ENCODE measurements around the gene MOGAT1.

The MOGAT1 gene

GRCh38 chr2:222722327-222722946 lies 51.0 kb downstream of the MOGAT1 start:
- no peaks in the 10 kb centered on the region for H4K20me1 ChIP-seq (ENCODE audit: insufficient read depth, low read length)
- H3K4me1 ChIP-seq (ENCODE audit: low read length): peaks cover 20% of the 10 kb centered on the region
- no peaks in the 10 kb centered on the region for H3K36me3 ChIP-seq (replicated peaks; ENCODE audit: low read depth, low read length)
- no peaks in the 10 kb centered on the region for H3K9me3 ChIP-seq (ENCODE audit: insufficient read depth, low read length)
- no peak overlapping the region for H2AFZ ChIP-seq (ENCODE audit: low read depth, low read length)
- no peak overlapping the region for H3K27ac ChIP-seq (ENCODE audit: low read length)
- no peak overlapping the region for H3K4me3 ChIP-seq (ENCODE audit: low read length)
- no peaks in the 10 kb centered on the region for H3K27me3 ChIP-seq (ENCODE audit: low read depth, low read length)
- TF ChIP-seq CTCF (IDR thresholded peaks at IDR 0.05; ENCODE audit: low read depth, low read length): no peak
- no peak for TF ChIP-seq EZH2phosphoT487 (IDR thresholded peaks at IDR 0.05; ENCODE audit: low read depth)
- no peak overlapping the region for H3K9ac ChIP-seq (ENCODE audit: low read length)
- no peak overlapping the region for H3K4me2 ChIP-seq (ENCODE audit: low read length)
- H3K79me2 ChIP-seq (ENCODE audit: low read length): no peaks in the 10 kb centered on the region

GRCh38 chr2:222724208-222724607 lies 52.8 kb downstream of the MOGAT1 start:
- no peak overlapping the region for H3K27ac ChIP-seq (ENCODE audit: low read length)
- peaks cover 18% of the 10 kb centered on the region for H3K4me1 ChIP-seq (ENCODE audit: low read length)
- TF ChIP-seq CTCF (IDR thresholded peaks at IDR 0.05; ENCODE audit: low read depth, low read length) (no peak), EZH2phosphoT487 (IDR thresholded peaks at IDR 0.05; ENCODE audit: low read depth) (no peak)
- no peak overlapping the region for H3K4me3 ChIP-seq (ENCODE audit: low read length)
- H2AFZ ChIP-seq (ENCODE audit: low read depth, low read length): no peak overlapping the region
- H3K36me3 ChIP-seq (replicated peaks; ENCODE audit: low read depth, low read length): no peaks in the 10 kb centered on the region
- no peak overlapping the region for H3K9ac ChIP-seq (ENCODE audit: low read length)
- no peaks in the 10 kb centered on the region for H3K79me2 ChIP-seq (ENCODE audit: low read length)
- H3K4me2 ChIP-seq (ENCODE audit: low read length): no peak overlapping the region
- H4K20me1 ChIP-seq (ENCODE audit: insufficient read depth, low read length): no peaks in the 10 kb centered on the region
- no peaks in the 10 kb centered on the region for H3K9me3 ChIP-seq (ENCODE audit: insufficient read depth, low read length)
- no peaks in the 10 kb centered on the region for H3K27me3 ChIP-seq (ENCODE audit: low read depth, low read length)

- Histone ChIP-seq H3K27ac (ENCODE audit: low read length) (no peak overlapping the region), H3K4me2 (ENCODE audit: low read length) (no peak overlapping the region), H3K79me2 (ENCODE audit: low read length) (no peaks in the 10 kb centered on the region), H4K20me1 (ENCODE audit: insufficient read depth, low read length) (no peaks in the 10 kb centered on the region), H3K9ac (ENCODE audit: low read length) (no peak overlapping the region), H2AFZ (ENCODE audit: low read depth, low read length) (no peak overlapping the region), H3K4me3 (ENCODE audit: low read length) (no peak overlapping the region), H3K36me3 (replicated peaks; ENCODE audit: low read depth, low read length) (no peaks in the 10 kb centered on the region), H3K4me1 (ENCODE audit: low read length) (peaks cover 20% of the 10 kb centered on the region), H3K27me3 (ENCODE audit: low read depth, low read length) (no peaks in the 10 kb centered on the region), H3K9me3 (ENCODE audit: insufficient read depth, low read length) (no peaks in the 10 kb centered on the region)
- no peak for TF ChIP-seq EZH2phosphoT487 (IDR thresholded peaks at IDR 0.05; ENCODE audit: low read depth)
- TF ChIP-seq CTCF (IDR thresholded peaks at IDR 0.05; ENCODE audit: low read depth, low read length): no peak
Observed at GRCh38 chr2:222728621-222729020, 57.2 kb downstream of the MOGAT1 start.

- Histone ChIP-seq H3K4me1 (ENCODE audit: low read length) (peaks cover 35% of the 10 kb centered on the region), H3K27ac (ENCODE audit: low read length) (no peak overlapping the region), H3K79me2 (ENCODE audit: low read length) (no peaks in the 10 kb centered on the region), H3K9ac (ENCODE audit: low read length) (peak overlapping the region; percentile 22; the same call in 1 of the 2 replicates), H3K27me3 (ENCODE audit: low read depth, low read length) (no peaks in the 10 kb centered on the region), H3K4me3 (ENCODE audit: low read length) (0 out of 2 replicates have a peak overlapping the region, but pooled peaks have one; percentile 12), H4K20me1 (ENCODE audit: insufficient read depth, low read length) (no peaks in the 10 kb centered on the region), H3K4me2 (ENCODE audit: low read length) (peak overlapping the region; percentile 64), H3K9me3 (ENCODE audit: insufficient read depth, low read length) (no peaks in the 10 kb centered on the region), H3K36me3 (replicated peaks; ENCODE audit: low read depth, low read length) (no peaks in the 10 kb centered on the region), H2AFZ (ENCODE audit: low read depth, low read length) (peak overlapping the region; percentile 96)
- no peak for TF ChIP-seq EZH2phosphoT487 (IDR thresholded peaks at IDR 0.05; ENCODE audit: low read depth)
- TF ChIP-seq CTCF (IDR thresholded peaks at IDR 0.05; ENCODE audit: low read depth, low read length): no peak
Observed at GRCh38 chr2:222730366-222730999, 59.0 kb downstream of the MOGAT1 start.

Data from OCI-LY3 (cell line).